ENCODE measurements around the gene CLEC2A.

CLEC2A gene

GRCh38 chr12:9931245-9931644, 925 bp downstream of the CLEC2A start:
- no peak for DNase-seq

GRCh38 chr12:9928607-9929006, 3.6 kb downstream of the CLEC2A start:
- DNase-seq = no peak

- DNase-seq = no peak
Measured at GRCh38 chr12:9926876-9927275, 5.3 kb downstream of the CLEC2A start.

- no peak for DNase-seq
Measured at GRCh38 chr12:9925705-9926393, 6.3 kb downstream of the CLEC2A start.

GRCh38 chr12:9922429-9922828, 9.7 kb downstream of the CLEC2A start:
- no peak for DNase-seq

- DNase-seq = no peak
Measured at GRCh38 chr12:9920451-9920850, 11.7 kb downstream of the CLEC2A start.

GRCh38 chr12:9919443-9919842, 12.7 kb downstream of the CLEC2A start:
- no peak for DNase-seq

- no peak for DNase-seq
Measured at GRCh38 chr12:9911708-9912107, 20.5 kb downstream of the CLEC2A start.

GRCh38 chr12:9910716-9911421, 21.3 kb downstream of the CLEC2A start:
- DNase-seq = no peak

GRCh38 chr12:9909724-9910123, 22.4 kb downstream of the CLEC2A start:
- DNase-seq = no peak

GRCh38 chr12:9908350-9908749, 23.8 kb downstream of the CLEC2A start:
- DNase-seq = no peak

GRCh38 chr12:9907769-9908168, 24.4 kb downstream of the CLEC2A start:
- DNase-seq = no peak

GRCh38 chr12:9906873-9907272, 25.3 kb downstream of the CLEC2A start:
- DNase-seq = no peak

GRCh38 chr12:9902539-9903228, 29.5 kb downstream of the CLEC2A start:
- no peak for DNase-seq

- DNase-seq = no peak
Measured at GRCh38 chr12:9900930-9901329, 31.2 kb downstream of the CLEC2A start.

GRCh38 chr12:9899209-9899608, 33.0 kb downstream of the CLEC2A start:
- no peak for DNase-seq

- DNase-seq = no peak
Measured at GRCh38 chr12:9897535-9897934, 34.6 kb downstream of the CLEC2A start.

GRCh38 chr12:9895215-9895971, 36.8 kb downstream of the CLEC2A start:
- DNase-seq = no peak

- no peak for DNase-seq
Measured at GRCh38 chr12:9888665-9889273, 43.4 kb downstream of the CLEC2A start.

- no peak for DNase-seq
Measured at GRCh38 chr12:9883175-9883574, 49.0 kb downstream of the CLEC2A start.

- no peak for DNase-seq
Measured at GRCh38 chr12:9881988-9882387, 50.2 kb downstream of the CLEC2A start.

- DNase-seq = no peak
Measured at GRCh38 chr12:9881246-9881645, 50.9 kb downstream of the CLEC2A start, which contains the start of gene KLRF2. Gene KLRF2 (plus strand): TSS chr12:9881489. CDS start chr12:9881596, 107 bp downstream.
